NCI-H446 treated with DMSO at 0.1 percent for 48 hours (cell line): ENCODE measurements around the gene LRSAM1.

Experiments used
- DNase-seq: peaks from one replicate; lab custom pipeline; 2025; lab: John Stamatoyannopoulos, UW

The LRSAM1 gene

GRCh38 chr9:127498298-127498697 is 47.0 kb downstream of the LRSAM1 start:
- no peak for DNase-seq

- no peak for DNase-seq
These were observed 49.1 kb downstream of the LRSAM1 start for GRCh38 chr9:127500399-127500798.

- no peak for DNase-seq
These were observed 49.6 kb downstream of the LRSAM1 start for GRCh38 chr9:127500862-127501261.

DNA sequence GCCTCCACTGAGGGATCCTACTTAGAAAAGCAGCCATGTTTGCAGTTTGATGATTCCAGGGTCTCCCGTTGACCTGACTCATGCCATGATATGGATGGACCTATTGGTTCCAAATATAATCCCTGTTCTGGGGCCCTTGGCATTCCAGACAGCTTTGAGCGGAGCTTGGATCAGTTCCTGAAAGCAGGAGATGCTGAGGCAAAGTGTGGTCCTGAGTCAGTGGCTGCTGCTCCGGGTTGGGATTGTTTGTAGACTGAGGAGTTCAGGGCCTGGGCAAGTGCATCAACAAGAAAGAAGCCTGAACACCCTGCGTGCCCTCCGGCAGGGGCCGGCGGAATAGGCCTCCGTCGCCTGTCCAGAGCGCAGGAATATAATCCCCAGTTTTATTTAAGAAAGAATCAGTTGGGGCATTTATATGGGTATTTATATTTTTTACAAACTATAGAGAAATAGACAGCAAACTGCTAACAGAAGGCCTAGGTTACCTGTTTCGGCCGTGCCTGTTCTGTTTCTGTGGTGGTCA is 50.6 kb downstream of the LRSAM1 start:
- no peak for DNase-seq

- no peak for DNase-seq
These were observed 51.5 kb downstream of the LRSAM1 start for GRCh38 chr9:127502706-127503378.

GRCh38 chr9:127503379-127503921 is 52.1 kb downstream of the LRSAM1 start:
- DNase-seq, result no peak

- peak; percentile 28 for DNase-seq
These were observed 52.9 kb downstream of the LRSAM1 start for GRCh38 chr9:127503947-127504886.

GRCh38 chr9:127504887-127505251 is 53.6 kb downstream of the LRSAM1 start:
- DNase-seq, result no peak

GRCh38 chr9:127505396-127506116 is 54.2 kb downstream of the LRSAM1 start:
- no peak for DNase-seq

DNA sequence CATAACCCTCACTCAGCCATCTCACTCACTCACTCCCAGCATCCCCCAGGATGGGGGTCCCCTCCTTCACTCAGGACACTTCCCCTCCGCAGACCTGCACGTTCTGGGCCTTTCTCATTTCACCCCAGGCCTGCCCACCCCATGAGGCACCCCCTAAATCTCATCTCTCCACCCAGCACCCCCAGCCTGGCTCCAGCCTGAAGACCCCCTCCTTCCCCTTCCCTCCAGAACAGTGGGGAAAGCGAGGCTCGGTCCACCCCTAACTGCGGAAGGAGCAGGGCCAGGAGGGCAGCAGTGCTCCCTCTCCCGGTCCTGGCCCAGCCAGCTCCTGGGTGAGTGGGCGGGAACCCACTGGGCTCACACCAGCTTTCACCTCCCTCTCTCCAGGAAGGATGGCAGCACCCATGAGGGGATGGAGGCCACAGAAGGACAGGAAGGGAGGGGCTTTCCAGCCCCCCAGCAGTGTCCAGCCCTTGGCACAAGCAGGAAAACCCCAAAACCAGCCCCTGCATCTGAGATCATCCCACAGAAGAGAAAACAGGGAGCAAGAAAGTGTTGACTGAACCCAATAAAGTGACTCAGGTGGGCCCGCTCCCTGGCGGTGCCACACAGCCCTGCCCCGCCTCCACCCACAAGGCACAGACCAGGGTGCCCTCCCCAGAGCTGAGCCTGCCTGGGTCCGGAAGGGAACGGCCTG is 55.0 kb downstream of the LRSAM1 start:
- no peak for DNase-seq

GRCh38 chr9:127506814-127507750 is 55.8 kb downstream of the LRSAM1 start:
- DNase-seq, result no peak

DNA sequence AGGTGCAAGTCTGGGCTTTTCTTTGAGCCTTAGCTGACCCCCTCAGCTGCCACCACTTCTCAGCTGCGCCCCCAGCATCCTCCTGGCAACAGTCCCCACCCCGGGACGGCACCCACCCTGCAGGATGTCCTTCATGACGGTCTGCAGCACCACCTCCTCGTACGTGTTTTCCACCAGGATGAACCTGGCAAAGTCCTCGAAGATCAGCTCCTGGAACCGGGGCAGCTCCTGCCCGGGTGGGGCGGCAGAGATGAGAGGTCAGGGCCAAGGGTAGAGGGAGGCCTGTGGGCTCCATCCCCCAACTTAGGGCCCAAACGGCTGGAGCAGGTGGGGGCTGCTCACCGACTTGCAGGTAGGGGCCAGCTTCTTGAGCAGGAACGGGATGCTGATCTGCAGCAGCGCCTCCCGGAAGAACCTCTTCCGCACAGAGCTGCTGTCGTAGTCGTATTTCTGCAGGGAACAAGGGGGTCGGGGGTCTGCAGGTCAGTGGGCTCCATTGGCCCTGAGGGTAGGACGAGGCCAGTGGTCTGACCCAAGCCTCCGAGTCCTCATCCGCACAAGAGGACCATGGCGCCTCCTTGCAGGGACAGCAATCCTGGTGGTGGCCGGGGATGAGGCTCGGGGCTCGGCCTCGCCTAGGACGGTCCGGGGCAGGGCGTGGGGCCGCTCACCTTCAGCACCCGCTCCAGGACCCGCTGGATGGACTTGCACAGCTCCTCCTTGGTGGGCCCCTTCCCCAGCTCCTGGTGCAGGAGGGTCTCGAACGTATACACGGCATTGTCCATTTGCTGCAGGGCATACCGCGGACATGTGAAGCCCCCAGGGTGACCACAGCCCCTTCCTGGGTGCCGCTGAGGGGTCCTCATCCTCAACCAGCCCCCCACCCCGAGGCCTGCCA is 56.7 kb downstream of the LRSAM1 start:
- DNase-seq, result no peak

- no peak for DNase-seq
These were observed 57.6 kb downstream of the LRSAM1 start for GRCh38 chr9:127508901-127509260.

DNA sequence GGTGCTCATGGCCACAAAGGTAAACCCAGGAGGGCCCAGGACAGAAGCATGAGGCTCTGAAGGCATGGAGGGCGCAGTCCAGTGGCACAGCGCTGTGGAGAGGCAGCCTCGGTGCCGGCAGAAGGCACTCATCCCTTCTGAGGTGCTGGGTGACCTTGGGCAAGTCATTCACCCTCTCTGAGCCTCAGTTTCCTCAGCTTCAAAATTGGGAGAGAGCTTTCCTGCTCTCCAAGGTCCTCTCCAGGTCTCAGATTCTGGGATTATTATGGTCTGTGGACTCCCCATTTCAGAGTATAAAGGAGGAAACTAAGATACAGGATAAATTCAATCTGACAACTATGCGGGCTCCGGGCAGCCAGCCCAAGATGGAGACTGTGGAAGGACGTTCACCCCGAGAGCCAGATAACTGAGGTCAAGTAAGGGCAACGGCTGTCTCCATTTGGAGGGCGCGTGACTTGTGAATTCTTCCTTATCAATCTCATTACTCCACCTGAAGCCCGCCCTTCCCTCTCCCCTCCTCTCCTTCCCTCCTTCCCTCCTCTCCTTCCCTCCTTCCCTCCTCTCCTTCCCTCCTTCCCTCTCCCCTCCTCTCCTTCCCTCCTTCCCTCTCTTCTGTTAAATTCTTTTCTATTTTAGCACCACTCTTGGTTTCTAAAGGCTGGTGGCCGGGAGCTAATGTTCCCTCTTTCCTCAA is 58.1 kb downstream of the LRSAM1 start:
- no peak for DNase-seq

DNA sequence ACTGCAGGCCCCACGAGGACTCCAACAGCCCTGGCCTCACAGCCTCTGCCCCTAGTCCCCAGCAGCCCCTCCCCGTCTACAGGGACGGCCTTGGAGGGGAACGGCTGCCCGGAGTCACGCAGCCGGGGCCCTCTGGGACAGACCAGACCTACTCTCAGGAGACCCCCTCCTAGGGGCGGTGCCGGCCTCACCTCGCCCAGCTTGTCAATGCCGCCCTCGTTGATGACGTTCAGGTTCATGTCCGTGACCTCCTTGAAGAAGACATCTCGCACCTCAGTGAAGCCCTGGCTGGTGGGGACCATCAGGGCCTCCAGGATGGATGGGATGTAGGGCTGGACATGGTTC is 58.6 kb downstream of the LRSAM1 start:
- no peak for DNase-seq

GRCh38 chr9:127514468-127514867 is 63.2 kb downstream of the LRSAM1 start:
- DNase-seq, result no peak

GRCh38 chr9:127516835-127517607 is 65.7 kb downstream of the LRSAM1 start:
- no peak for DNase-seq

GRCh38 chr9:127517620-127518019 is 66.3 kb downstream of the LRSAM1 start:
- DNase-seq, result no peak
